ENCODE measurements around the gene PACS1.

The PACS1 gene

GRCh38 chr11:66146074-66146473 lies 76.0 kb downstream of the PACS1 start:
- DNase-seq: no peak

GRCh38 chr11:66146940-66147339 lies 76.9 kb downstream of the PACS1 start:
- no peak for DNase-seq

DNA sequence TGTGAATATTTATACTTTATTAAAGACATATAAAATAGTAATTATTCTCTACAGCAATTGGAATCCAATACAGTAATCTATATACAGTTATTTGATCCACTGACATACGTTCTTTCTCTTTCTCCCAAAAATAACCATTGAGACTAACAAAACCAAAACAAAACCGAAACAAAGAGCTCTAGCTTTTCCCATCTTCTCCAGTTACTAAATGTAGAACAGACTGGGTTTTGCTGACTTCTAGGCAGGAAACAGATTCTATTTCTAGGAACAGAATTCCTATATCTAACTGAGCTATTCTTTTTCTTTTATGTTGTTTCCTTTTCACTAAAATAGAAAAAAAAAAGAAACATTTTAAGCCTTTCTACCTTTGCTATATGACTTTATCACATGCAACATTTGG lies 80.1 kb downstream of the PACS1 start:
- no peak for DNase-seq

- DNase-seq: no peak
Observed at GRCh38 chr11:66150725-66151124, 80.7 kb downstream of the PACS1 start.

DNA sequence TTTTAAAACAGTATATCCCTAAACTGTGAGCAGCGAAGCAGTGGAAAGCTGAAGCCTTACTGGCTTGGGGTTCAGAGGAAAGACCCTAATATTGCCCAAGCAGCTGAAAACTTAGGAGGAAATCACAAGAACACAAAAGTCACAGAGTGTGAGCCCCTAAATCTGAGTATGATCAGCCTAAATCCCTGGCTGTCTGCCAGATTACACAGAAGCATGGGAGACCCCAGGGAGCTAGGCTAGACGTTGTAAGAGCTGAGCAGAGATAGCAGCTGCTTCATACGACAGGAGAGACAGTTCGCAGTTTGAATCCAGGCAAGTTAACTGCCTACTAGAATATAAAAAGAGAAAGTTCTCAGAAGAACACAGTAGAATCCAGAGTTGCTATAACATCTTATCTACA lies 81.2 kb downstream of the PACS1 start:
- no peak for DNase-seq

DNA sequence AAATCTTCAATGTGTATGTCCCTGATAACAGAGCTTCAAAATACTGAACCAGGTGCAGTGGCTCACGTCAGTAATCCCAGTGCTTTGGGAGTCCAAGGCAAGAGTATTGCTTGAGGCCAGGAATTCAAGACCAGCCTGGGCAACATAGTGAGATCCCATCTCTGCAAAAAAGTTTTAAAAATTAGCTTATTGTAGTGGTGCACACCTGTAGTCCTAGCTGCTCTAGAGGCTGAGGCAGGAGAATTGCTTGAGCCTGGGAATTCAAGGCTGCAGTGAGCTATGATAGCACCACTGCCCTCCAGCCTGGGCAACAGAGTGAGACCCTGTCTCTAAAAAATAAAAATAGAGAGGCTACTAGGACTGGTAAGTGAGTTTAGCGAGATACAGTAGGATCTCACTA lies 84.0 kb downstream of the PACS1 start:
- DNase-seq: no peak

GRCh38 chr11:66155387-66156073 lies 85.5 kb downstream of the PACS1 start:
- no peak for DNase-seq

- DNase-seq: no peak
Observed at GRCh38 chr11:66157182-66157864, 87.3 kb downstream of the PACS1 start.

DNA sequence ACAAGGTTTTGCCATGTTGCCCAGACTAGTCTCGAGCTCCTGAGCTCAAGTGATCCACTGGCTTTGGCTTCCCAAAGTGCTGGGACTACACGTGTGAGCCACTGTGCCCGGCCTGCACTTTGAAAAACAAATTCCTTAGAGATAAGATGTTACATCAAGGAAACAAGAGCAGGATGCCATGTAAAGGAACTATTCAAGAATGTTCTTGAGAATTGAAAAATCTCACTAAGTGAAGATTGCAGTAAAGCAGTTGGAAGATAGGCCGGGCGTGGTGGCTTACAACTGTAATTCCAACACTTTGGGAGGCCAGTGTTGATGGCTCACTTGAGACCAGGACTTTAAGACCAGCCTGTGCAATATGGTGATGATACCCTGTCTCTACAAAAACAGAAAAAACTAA lies 88.1 kb downstream of the PACS1 start:
- DNase-seq: no peak

- DNase-seq: no peak
Observed at GRCh38 chr11:66159324-66159984, 89.4 kb downstream of the PACS1 start.

- DNase-seq: no peak
Observed at GRCh38 chr11:66160709-66161108, 90.6 kb downstream of the PACS1 start.

DNA sequence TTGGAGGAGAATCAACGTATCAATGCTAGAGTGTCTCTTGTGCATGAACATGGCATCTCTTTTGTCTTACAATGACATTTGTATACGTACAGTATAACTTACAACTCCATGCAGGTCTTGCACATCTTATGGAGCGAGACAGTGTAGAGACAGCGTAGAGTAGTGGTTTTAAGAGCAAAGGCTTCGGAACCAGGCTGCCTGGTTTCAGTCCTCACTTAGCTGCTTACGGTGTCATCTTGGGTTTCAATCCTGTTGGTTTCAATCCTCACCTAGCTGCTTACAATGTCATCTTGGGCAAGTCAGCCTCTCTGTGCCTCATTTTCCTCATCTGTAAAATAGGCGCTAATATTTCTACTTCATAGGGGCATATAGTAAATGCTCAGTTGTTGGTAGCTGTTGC lies 98.2 kb downstream of the PACS1 start:
- DNase-seq: no peak

- no peak for DNase-seq
Observed at GRCh38 chr11:66172146-66172545, 102.1 kb downstream of the PACS1 start.

DNA sequence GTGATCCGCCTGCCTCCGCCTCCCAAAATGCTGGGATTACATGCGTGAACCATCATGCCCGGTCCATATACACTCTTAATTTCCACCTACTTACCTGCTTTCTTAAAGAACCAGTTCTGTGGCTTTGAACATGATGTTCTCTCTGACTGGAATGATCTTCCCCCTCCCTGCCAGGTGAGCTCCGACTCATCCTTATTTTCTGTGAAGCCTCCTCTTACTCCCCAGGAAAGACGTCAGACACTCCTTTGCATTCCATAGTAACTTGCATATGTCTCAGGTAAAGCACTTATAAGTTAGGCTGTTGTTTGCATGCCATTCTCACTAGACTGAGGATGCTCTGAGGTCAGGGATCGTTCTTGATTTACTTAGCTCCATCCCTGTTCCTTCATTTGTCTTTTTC lies 106.6 kb downstream of the PACS1 start:
- DNase-seq: no peak

- no peak for DNase-seq
Observed at GRCh38 chr11:66178183-66178582, 108.1 kb downstream of the PACS1 start.

DNA sequence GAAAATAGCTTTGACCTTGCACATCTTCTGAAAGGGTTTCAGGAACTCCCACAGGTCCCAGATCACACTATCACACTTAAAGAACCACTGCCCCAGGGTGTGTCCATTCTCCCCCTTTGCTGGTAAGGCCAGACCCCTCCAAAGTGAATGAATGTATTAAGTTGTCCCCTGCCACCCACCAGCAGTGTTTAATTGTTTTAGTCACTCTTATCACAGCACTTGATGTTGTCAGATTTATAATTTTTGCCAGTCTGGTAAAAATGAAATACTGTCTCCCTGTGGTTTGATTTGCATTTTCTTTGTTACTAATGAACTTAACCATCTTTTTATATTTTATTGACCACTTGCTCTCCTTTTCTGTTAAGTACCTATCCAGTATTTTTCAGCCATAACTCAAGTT lies 108.8 kb downstream of the PACS1 start:
- DNase-seq: no peak

DNA sequence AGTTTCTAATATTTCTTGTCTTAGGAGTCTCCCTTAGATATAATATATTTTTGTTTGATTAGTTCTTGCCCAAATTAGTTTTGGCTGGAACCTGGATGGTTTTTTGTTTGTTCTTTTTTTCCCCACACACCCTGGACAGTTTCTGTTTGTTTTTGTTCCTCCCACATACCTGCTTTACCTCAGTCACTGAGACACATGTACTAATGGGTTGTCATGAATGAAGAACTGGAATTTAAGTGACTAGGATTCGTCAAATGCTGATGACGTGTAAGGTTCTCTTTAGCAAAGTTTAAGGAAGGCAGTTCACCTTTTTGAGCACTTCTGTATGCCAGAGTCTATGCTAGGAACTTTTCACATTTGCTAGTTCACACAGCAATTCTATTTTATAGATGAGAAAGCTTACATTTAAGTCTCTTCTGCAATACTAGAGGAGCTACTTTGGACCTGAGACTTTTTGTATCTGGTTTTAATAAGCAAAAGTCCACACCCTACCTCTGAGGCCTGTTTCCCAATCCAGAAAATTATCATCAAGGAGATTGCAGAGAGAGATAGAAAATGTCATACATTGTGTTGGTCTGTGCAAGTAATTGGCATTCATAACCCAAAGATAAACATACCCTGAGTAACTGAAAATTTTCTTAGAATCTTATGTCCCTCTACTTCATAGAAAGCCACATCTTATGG lies 111.7 kb downstream of the PACS1 start:
- DNase-seq: no peak

- DNase-seq: no peak
Observed at GRCh38 chr11:66183494-66184048, 113.5 kb downstream of the PACS1 start.

GRCh38 chr11:66184728-66185127 lies 114.7 kb downstream of the PACS1 start:
- no peak for DNase-seq

DNA sequence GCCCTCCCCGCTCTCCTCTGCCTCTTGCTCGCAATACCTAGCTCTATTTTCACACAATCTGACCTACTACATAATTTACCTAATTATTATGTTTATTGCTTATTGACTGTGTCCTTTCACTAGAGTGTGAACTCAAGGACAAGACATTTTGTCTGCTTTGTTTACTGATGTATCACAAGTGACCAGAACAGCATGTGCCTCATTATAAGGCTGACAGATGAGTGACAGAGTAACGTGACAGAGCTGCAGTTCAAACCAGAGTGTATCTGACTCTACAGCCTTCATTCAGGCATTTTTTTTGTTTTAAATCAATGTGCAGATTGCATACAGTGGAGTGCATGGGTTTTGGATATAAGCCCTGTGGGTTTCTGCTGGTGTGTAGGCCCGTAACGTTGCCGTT lies 116.4 kb downstream of the PACS1 start:
- no peak for DNase-seq

GRCh38 chr11:66187453-66187852 lies 117.4 kb downstream of the PACS1 start:
- no peak for DNase-seq

DNA sequence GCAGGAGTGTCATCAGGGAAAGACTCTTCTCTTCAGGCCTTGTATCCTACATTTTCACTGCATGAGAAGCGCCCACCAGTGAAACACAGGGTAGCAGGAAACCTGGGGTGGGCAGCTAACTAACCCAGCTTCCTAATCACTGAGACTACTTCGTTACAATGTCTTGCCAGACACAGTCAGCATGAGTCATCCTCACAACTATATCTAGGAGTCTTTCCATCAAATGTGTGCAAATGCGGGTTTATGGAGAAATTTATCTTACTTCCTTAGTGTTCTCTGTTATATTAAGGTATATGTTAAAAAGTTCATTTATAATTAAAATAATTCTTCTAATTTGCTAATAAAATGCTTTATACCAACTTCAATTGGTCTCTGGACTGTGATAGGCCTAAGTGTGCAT lies 118.5 kb downstream of the PACS1 start:
- DNase-seq: no peak

- DNase-seq: no peak
Observed at GRCh38 chr11:66189031-66189745, 119.1 kb downstream of the PACS1 start.
